Endodermal cell (in vitro differentiated cells): ENCODE measurements around the gene BHLHE40. TPM values are rescaled to one million over a fixed set of nuclear protein-coding genes. Genes with fewer than 3 reads are reported as not detected.
"Not testable (repeated sequence)": the region's sequence is repeated elsewhere in the genome, so short reads cannot be mapped to it uniquely, and the experiment has no call there.

Experiments
- DNase-seq: peaks from one replicate; pipeline ENCODE4 v3.0.0-alpha.2; 2017
- H3K27ac ChIP-seq: 2 replicates; pipeline ENCODE4 v1.5.1; 2013; ENCODE audit warnings: mild to moderate bottlenecking, low read depth, low read length, moderate library complexity
- H3K27me3 ChIP-seq: 2 replicates; pipeline ENCODE4 v1.6.1; 2013; ENCODE audit warnings: mild to moderate bottlenecking, low read length, moderate library complexity; ENCODE audit not compliant: insufficient read depth, control insufficient read depth, poor library complexity, severe bottlenecking
- H3K36me3 ChIP-seq: 2 replicates; pipeline ENCODE4 v1.7.0; 2013; ENCODE audit warnings: mild to moderate bottlenecking, low read length, moderate library complexity; ENCODE audit not compliant: control insufficient read depth, insufficient read depth
- H3K4me1 ChIP-seq: one replicate; pipeline ENCODE4 v1.7.0; 2013; ENCODE audit warnings: low read length; ENCODE audit not compliant: control insufficient read depth, insufficient read depth
- H3K4me3 ChIP-seq: 2 replicates; pipeline ENCODE4 v1.5.1; 2013; ENCODE audit warnings: mild to moderate bottlenecking, low read length, moderate library complexity
- H3K9ac ChIP-seq: 2 replicates; pipeline ENCODE4 v1.6.1; 2013; ENCODE audit warnings: mild to moderate bottlenecking, low read length, moderate library complexity; ENCODE audit not compliant: poor library complexity, severe bottlenecking; ENCODE audit errors: extremely low read depth
- H3K9me3 ChIP-seq: 2 replicates; pipeline ENCODE4 v1.6.1; 2013; ENCODE audit warnings: mild to moderate bottlenecking, low read length, moderate library complexity; ENCODE audit not compliant: control insufficient read depth
- H3K27ac Mint-ChIP-seq: 2 replicates; pipeline ENCODE4 v1.8.0; 2020; ENCODE audit warnings: mixed read lengths
- H3K27me3 Mint-ChIP-seq: 2 replicates; pipeline ENCODE4 v1.8.0; 2021; ENCODE audit warnings: mild to moderate bottlenecking, mixed read lengths; ENCODE audit not compliant: insufficient read depth
- H3K36me3 Mint-ChIP-seq: 2 replicates; pipeline ENCODE4 v1.8.0; 2020; ENCODE audit warnings: low read depth, mixed read lengths
- H3K4me1 Mint-ChIP-seq: 2 replicates; pipeline ENCODE4 v1.8.0; 2020; ENCODE audit warnings: mixed read lengths
- H3K4me3 Mint-ChIP-seq: 2 replicates; pipeline ENCODE4 v1.8.0; 2020; ENCODE audit warnings: mild to moderate bottlenecking, moderate library complexity, mixed read lengths
- H3K9me3 Mint-ChIP-seq: 2 replicates; pipeline ENCODE4 v1.8.0; 2020; ENCODE audit warnings: mild to moderate bottlenecking, mixed read lengths
- CTCF ChIP-seq: fragments of 200-600 bp; sonication (generic); conservative IDR thresholded peaks from 2 replicates; pipeline ENCODE4 v1.5.0; 2021; ENCODE audit warnings: antibody characterized with exemption, mild to moderate bottlenecking
- WGBS, 2 experiments: methylation state at CpG; one replicate each; pipeline versions ENCODE4 v1.1.5 to v1.1.7; 2013; ENCODE audit warnings: missing lambda C conversion rate in 2 of 2, mixed read lengths in 1 of 2; ENCODE audit not compliant: insufficient coverage in 1 of 2, insufficient read length in 1 of 2; 5-methylcytosine and 5-hydroxymethylcytosine counted together
- total RNA-seq, 2 donors: library from RNA; stranded (reverse); fragmentation: NEBNext Ultra II Directional in 1 of 2; extraction: Animal tissue kit (Norgen Biotek cat#: 25700) in 1 of 2; gene quantifications; 2 replicates in 1 of 2; 3 replicates in 1 of 2; pipeline ENCODE4 v1.2.1, GENCODE V29; 2021

BHLHE40 gene
- total RNA-seq, 2 donors from 2014 or later, result 2.6 to 2.9 TPM

GRCh38 chr3:4971437-4971836 is 7.8 kb upstream of the BHLHE40 start:
- peaks cover 16% of the 10 kb centered on the region for H3K27me3 Mint-ChIP-seq
- H3K9me3 Mint-ChIP-seq, H3K36me3 Mint-ChIP-seq, H3K4me3 Mint-ChIP-seq, H3K27ac Mint-ChIP-seq, DNase-seq, H3K4me1 Mint-ChIP-seq, H3K27me3 ChIP-seq, H3K9ac ChIP-seq, H3K4me3 ChIP-seq, H3K4me1 ChIP-seq, H3K9me3 ChIP-seq, H3K27ac ChIP-seq, H3K36me3 ChIP-seq: not testable (repeated sequence)
- 93 to 97% methylated on average over 3 to 5 of the region's 6 CpGs for WGBS, 2 experiments

- H3K27me3 Mint-ChIP-seq, result peaks cover 19% of the 10 kb centered on the region
- no peaks in the 10 kb centered on the region for H3K4me1 ChIP-seq
- no CpG with 5 or more reads among the region's 3 CpGs for WGBS, 2 experiments
- no peak overlapping the region for H3K27ac ChIP-seq
- no peak overlapping the region for H3K27ac Mint-ChIP-seq
- H3K36me3 Mint-ChIP-seq, result no peaks in the 10 kb centered on the region
- DNase-seq, result no peak
- peaks cover 4% of the 10 kb centered on the region for H3K27me3 ChIP-seq
- H3K4me3 Mint-ChIP-seq, result no peak overlapping the region
- H3K9me3 ChIP-seq, result no peaks in the 10 kb centered on the region
- H3K9ac ChIP-seq, result no peak overlapping the region
- H3K4me1 Mint-ChIP-seq, result peaks cover 4% of the 10 kb centered on the region
- no peaks in the 10 kb centered on the region for H3K36me3 ChIP-seq
- no peak overlapping the region for H3K4me3 ChIP-seq
- no peak for TF ChIP-seq CTCF
- peaks cover 4% of the 10 kb centered on the region for H3K9me3 Mint-ChIP-seq
These were observed 7.4 kb upstream of the BHLHE40 start for GRCh38 chr3:4971838-4972237.

- H3K9me3 ChIP-seq, result no peaks in the 10 kb centered on the region
- H3K27me3 ChIP-seq, result peaks cover 9% of the 10 kb centered on the region
- H3K27ac ChIP-seq, result no peak overlapping the region
- Mint-ChIP-seq H3K27me3 (peaks cover 26% of the 10 kb centered on the region), H3K9me3 (peaks cover 1% of the 10 kb centered on the region), H3K4me1 (peaks cover 16% of the 10 kb centered on the region), H3K27ac (no peak overlapping the region), H3K4me3 (no peak overlapping the region), H3K36me3 (no peaks in the 10 kb centered on the region)
- no peak overlapping the region for H3K4me3 ChIP-seq
- TF ChIP-seq CTCF, result no peak
- 92 to 97% methylated on average over 6 to 9 of the region's 9 CpGs for WGBS, 2 experiments
- no peaks in the 10 kb centered on the region for H3K4me1 ChIP-seq
- no peak for DNase-seq
- no peak overlapping the region for H3K9ac ChIP-seq
- H3K36me3 ChIP-seq, result no peaks in the 10 kb centered on the region
These were observed 6.3 kb upstream of the BHLHE40 start for GRCh38 chr3:4972652-4973643.
